DND-41 (cell line): Measurements from ENCODE around the gene FADS2.

Experiments
- ATAC-seq: fragments of 200-7000 bp; cut with Tn5 transposase; 3 replicates; pipeline ENCODE4 v1.9.1; 2021; ENCODE audit warnings: low read depth; ENCODE audit not compliant: insufficient read depth
- DNase-seq: peaks from one replicate; pipeline ENCODE4 v3.0.0-alpha.2; 2020
- H2AFZ ChIP-seq: 2 replicates; pipeline ENCODE4 v1.6.0; 2012; ENCODE audit warnings: low read depth, low read length
- H3K27ac ChIP-seq: 2 replicates; pipeline ENCODE4 v1.5.1; 2012; ENCODE audit warnings: low read length, inconsistent platforms
- H3K27me3 ChIP-seq: fragments of 200-600 bp; sonication (generic); 2 replicates; pipeline ENCODE4 v1.6.0; 2012; ENCODE audit warnings: low read length, mild to moderate bottlenecking, inconsistent platforms; ENCODE audit not compliant: insufficient read depth, poor library complexity
- H3K36me3 ChIP-seq: 2 replicates; pipeline ENCODE4 v1.5.1; 2012; ENCODE audit warnings: low read length, inconsistent platforms; ENCODE audit not compliant: insufficient read depth
- H3K4me1 ChIP-seq: 2 replicates; pipeline ENCODE4 v1.5.1; 2012; ENCODE audit warnings: mild to moderate bottlenecking, low read length; ENCODE audit not compliant: insufficient read depth
- H3K4me2 ChIP-seq: 2 replicates; pipeline ENCODE4 v1.6.0; 2012; ENCODE audit warnings: mild to moderate bottlenecking, moderate library complexity, low read length, inconsistent platforms; ENCODE audit not compliant: insufficient read depth
- H3K4me3 ChIP-seq, 2 experiments: fragments of 200-600 bp in 1 of 2; shearing (Covaris generic) in 1 of 2; 2 replicates each; pipeline ENCODE4 v1.5.1; 2012 to 2016; ENCODE audit warnings: inconsistent platforms in 2 of 2, low read length in 2 of 2, mild to moderate bottlenecking in 2 of 2, low read depth in 1 of 2, moderate library complexity in 1 of 2
- H3K79me2 ChIP-seq: 2 replicates; pipeline ENCODE4 v1.6.0; 2012; ENCODE audit warnings: low read length, inconsistent platforms; ENCODE audit not compliant: insufficient read depth
- H3K9ac ChIP-seq: 2 replicates; pipeline ENCODE4 v1.6.0; 2012; ENCODE audit warnings: low read depth, mild to moderate bottlenecking, inconsistent platforms, low read length, moderate library complexity
- H3K9me3 ChIP-seq: 2 replicates; pipeline ENCODE4 v1.5.1; 2012; ENCODE audit warnings: low read length, moderate library complexity, mild to moderate bottlenecking, inconsistent platforms; ENCODE audit not compliant: insufficient read depth, severe bottlenecking
- H4K20me1 ChIP-seq: 2 replicates; pipeline ENCODE4 v1.6.0; 2012; ENCODE audit warnings: low read length; ENCODE audit not compliant: insufficient read depth
- EZH2 ChIP-seq: IDR thresholded peaks from 3 replicates; pipeline ENCODE4 v1.6.1; 2012; ENCODE audit warnings: borderline replicate concordance, low read depth, mild to moderate bottlenecking, moderate library complexity, low read length, inconsistent platforms; ENCODE audit not compliant: severe bottlenecking
- TF ChIP-seq, protein P1 (sequence below): IDR thresholded peaks from 2 replicates; pipeline ENCODE4 v1.5.1; 2012; ENCODE audit warnings: borderline replicate concordance, low read length, moderate library complexity, mild to moderate bottlenecking; ENCODE audit not compliant: poor library complexity, severe bottlenecking; ENCODE audit errors: extremely low read depth

The FADS2 gene

DNA sequence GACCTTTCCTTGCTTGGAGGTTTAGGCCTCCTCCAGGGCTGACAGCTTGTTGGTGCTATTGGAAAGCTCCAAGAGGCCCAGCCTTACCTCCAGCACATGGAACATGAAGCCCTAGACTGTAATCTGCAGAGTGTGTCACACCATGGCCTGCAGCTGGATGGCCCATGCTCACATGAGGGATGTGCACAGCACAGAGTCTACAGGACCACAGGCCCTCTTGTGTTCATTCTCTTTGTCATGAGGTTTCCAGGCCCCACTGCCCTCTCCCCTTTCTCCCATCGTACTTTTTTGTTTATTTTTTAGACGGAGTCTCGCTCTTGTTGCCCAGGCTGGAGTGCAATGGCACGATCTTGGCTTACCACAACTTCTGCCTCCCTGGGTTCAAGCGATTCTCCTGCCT lies 21.3 kb upstream of the FADS2 start:
- H3K9ac ChIP-seq, result no peak overlapping the region
- no peak overlapping the region for H2AFZ ChIP-seq
- no peak overlapping the region for H3K4me3 ChIP-seq
- no peak overlapping the region for H3K27ac ChIP-seq
- TF ChIP-seq EZH2, result no peak
- TF ChIP-seq, protein P1, sequence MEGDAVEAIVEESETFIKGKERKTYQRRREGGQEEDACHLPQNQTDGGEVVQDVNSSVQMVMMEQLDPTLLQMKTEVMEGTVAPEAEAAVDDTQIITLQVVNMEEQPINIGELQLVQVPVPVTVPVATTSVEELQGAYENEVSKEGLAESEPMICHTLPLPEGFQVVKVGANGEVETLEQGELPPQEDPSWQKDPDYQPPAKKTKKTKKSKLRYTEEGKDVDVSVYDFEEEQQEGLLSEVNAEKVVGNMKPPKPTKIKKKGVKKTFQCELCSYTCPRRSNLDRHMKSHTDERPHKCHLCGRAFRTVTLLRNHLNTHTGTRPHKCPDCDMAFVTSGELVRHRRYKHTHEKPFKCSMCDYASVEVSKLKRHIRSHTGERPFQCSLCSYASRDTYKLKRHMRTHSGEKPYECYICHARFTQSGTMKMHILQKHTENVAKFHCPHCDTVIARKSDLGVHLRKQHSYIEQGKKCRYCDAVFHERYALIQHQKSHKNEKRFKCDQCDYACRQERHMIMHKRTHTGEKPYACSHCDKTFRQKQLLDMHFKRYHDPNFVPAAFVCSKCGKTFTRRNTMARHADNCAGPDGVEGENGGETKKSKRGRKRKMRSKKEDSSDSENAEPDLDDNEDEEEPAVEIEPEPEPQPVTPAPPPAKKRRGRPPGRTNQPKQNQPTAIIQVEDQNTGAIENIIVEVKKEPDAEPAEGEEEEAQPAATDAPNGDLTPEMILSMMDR, result no peak
- H3K4me1 ChIP-seq, result no peaks in the 10 kb centered on the region
- no peaks in the 10 kb centered on the region for H3K9me3 ChIP-seq
- no peaks in the 10 kb centered on the region for H3K27me3 ChIP-seq
- peaks cover 39% of the 10 kb centered on the region for H4K20me1 ChIP-seq
- peaks cover 97% of the 10 kb centered on the region for H3K36me3 ChIP-seq
- ATAC-seq, result no peak
- DNase-seq, result no peak
- no peak overlapping the region for H3K4me2 ChIP-seq
- peaks cover 83% of the 10 kb centered on the region for H3K79me2 ChIP-seq

DNA sequence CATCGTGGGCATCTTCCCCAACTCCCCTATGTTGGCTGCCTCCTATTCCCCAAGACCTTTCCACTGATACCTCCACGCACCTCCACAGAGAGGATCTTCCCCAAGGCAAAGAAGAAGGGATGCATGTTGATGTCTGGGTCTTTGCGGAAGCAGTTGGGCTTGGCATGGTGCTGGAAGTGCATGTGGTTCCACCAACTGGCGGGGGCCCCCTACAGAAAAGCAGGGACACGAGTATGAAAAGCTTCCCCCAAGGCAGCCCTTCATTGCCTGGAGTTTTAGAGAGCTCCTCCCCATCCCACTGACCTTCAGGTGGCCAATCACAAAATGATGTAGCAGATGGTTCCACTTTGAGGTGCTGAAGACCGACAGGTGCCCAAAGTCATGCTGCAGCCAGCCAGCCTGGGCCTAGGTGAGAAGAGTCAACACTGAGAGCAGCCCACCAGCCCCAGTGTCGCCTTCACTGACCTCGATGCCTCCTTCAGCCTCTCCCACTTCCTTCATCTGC lies 17.4 kb upstream of the FADS2 start:
- TF ChIP-seq, protein P1, result no peak
- no peak for TF ChIP-seq EZH2
- Histone ChIP-seq H4K20me1 (peaks cover 42% of the 10 kb centered on the region), H3K27me3 (no peaks in the 10 kb centered on the region), H3K9ac (no peak overlapping the region), H3K4me3 (no peak overlapping the region), H3K36me3 (peaks cover 93% of the 10 kb centered on the region), H3K4me2 (no peak overlapping the region), H3K9me3 (no peaks in the 10 kb centered on the region), H3K4me1 (peaks cover 17% of the 10 kb centered on the region), H2AFZ (no peak overlapping the region), H3K79me2 (peaks cover 82% of the 10 kb centered on the region), H3K27ac (no peak overlapping the region)
- ATAC-seq (no peak), DNase-seq (no peak)

DNA sequence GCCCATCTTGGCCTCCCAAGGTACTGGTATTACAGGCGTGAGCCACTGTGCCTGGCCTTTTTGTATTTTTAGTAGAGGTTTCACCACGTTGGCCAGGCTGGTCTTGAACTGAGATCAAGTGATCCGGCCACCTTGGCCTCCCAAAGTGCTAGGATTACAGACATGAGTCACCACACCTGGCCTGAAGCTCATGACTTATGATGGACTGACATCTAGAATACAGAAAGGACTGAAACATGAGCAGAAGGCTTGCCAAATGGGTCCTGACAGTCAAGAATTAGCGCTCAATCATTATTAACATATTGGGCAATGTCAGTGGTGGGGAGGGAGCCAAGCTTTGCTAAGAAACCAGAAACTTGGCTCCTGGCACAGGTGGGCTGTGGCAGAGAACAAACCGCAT lies 16.3 kb upstream of the FADS2 start:
- H3K4me2 ChIP-seq, result no peak overlapping the region
- no peak overlapping the region for H3K4me3 ChIP-seq
- ATAC-seq, result no peak
- H3K79me2 ChIP-seq, result peaks cover 85% of the 10 kb centered on the region
- TF ChIP-seq, protein P1, result no peak
- TF ChIP-seq EZH2, result no peak
- H4K20me1 ChIP-seq, result peaks cover 36% of the 10 kb centered on the region
- no peak overlapping the region for H3K27ac ChIP-seq
- no peak for DNase-seq
- H3K4me1 ChIP-seq, result peaks cover 17% of the 10 kb centered on the region
- no peaks in the 10 kb centered on the region for H3K9me3 ChIP-seq
- H3K36me3 ChIP-seq, result peaks cover 89% of the 10 kb centered on the region
- H3K27me3 ChIP-seq, result no peaks in the 10 kb centered on the region
- H2AFZ ChIP-seq, result no peak overlapping the region
- no peak overlapping the region for H3K9ac ChIP-seq
